ENCODE measurements around the gene ATG2A. TPM values are rescaled to one million over a fixed set of nuclear protein-coding genes. Genes with fewer than 3 reads are reported as not detected.

The ATG2A gene
- total RNA-seq, 1 experiment from 2014 or later: 28.6 TPM

- Histone ChIP-seq H3K4me1 (ENCODE audit: insufficient read depth, low read length, poor library complexity, severe bottlenecking) (no peaks in the 10 kb centered on the region), H3K9me3 (ENCODE audit: low read depth, low read length, poor library complexity, severe bottlenecking) (no peaks in the 10 kb centered on the region), H3K36me3 (ENCODE audit: insufficient read depth, low read length, poor library complexity, severe bottlenecking) (peaks cover 45% of the 10 kb centered on the region), H3K27me3 (replicated peaks; ENCODE audit: insufficient read depth, low read depth, low read length, poor library complexity) (no peaks in the 10 kb centered on the region), H3K4me3 (ENCODE audit: low read depth, low read length, poor library complexity, severe bottlenecking) (no peak overlapping the region), H3K27ac (ENCODE audit: low read depth, low read length, poor library complexity, severe bottlenecking) (no peak overlapping the region)
- POLR2A ChIA-PET (ENCODE audit: low non-redundant PET): no interaction called here
- no peak for DNase-seq (ENCODE audit: low spot score)
- CTCF ChIA-PET: no interaction called here
- TF ChIP-seq CTCF (conservative IDR thresholded peaks at IDR 0.05; ENCODE audit: low read depth, low read length): no peak
- no peak for TF ChIP-seq EZH2 (IDR thresholded peaks at IDR 0.05; ENCODE audit: borderline replicate concordance, low read depth, low read length, poor library complexity, severe bottlenecking)
- intact Hi-C loops (cut with micrococcal nuclease; ENCODE audit: unreplicated experiment): no loop called here
- BruUV-seq (replicated peaks): no TSS peak
Measured at GRCh38 chr11:64910451-64911093, 6.4 kb downstream of the ATG2A start.

- ChIA-PET POLR2A (ENCODE audit: low non-redundant PET) (no interaction called here), CTCF (no interaction called here)
- Histone ChIP-seq H3K27me3 (replicated peaks; ENCODE audit: insufficient read depth, low read depth, low read length, poor library complexity) (no peaks in the 10 kb centered on the region), H3K36me3 (ENCODE audit: insufficient read depth, low read length, poor library complexity, severe bottlenecking) (peaks cover 48% of the 10 kb centered on the region), H3K9me3 (ENCODE audit: low read depth, low read length, poor library complexity, severe bottlenecking) (no peaks in the 10 kb centered on the region), H3K4me3 (ENCODE audit: low read depth, low read length, poor library complexity, severe bottlenecking) (no peak overlapping the region), H3K4me1 (ENCODE audit: insufficient read depth, low read length, poor library complexity, severe bottlenecking) (no peaks in the 10 kb centered on the region), H3K27ac (ENCODE audit: low read depth, low read length, poor library complexity, severe bottlenecking) (no peak overlapping the region)
- no peak for TF ChIP-seq EZH2 (IDR thresholded peaks at IDR 0.05; ENCODE audit: borderline replicate concordance, low read depth, low read length, poor library complexity, severe bottlenecking)
- no peak for TF ChIP-seq CTCF (conservative IDR thresholded peaks at IDR 0.05; ENCODE audit: low read depth, low read length)
- no TSS peak for BruUV-seq (replicated peaks)
- intact Hi-C loops (cut with micrococcal nuclease; ENCODE audit: unreplicated experiment): no loop called here
- DNase-seq (ENCODE audit: low spot score): no peak
Measured at GRCh38 chr11:64909653-64910343, 7.2 kb downstream of the ATG2A start.

- Histone ChIP-seq H3K36me3 (ENCODE audit: insufficient read depth, low read length, poor library complexity, severe bottlenecking) (peaks cover 48% of the 10 kb centered on the region), H3K4me3 (ENCODE audit: low read depth, low read length, poor library complexity, severe bottlenecking) (no peak overlapping the region), H3K4me1 (ENCODE audit: insufficient read depth, low read length, poor library complexity, severe bottlenecking) (no peaks in the 10 kb centered on the region), H3K27ac (ENCODE audit: low read depth, low read length, poor library complexity, severe bottlenecking) (no peak overlapping the region), H3K9me3 (ENCODE audit: low read depth, low read length, poor library complexity, severe bottlenecking) (no peaks in the 10 kb centered on the region), H3K27me3 (replicated peaks; ENCODE audit: insufficient read depth, low read depth, low read length, poor library complexity) (no peaks in the 10 kb centered on the region)
- DNase-seq (ENCODE audit: low spot score): no peak
- intact Hi-C loops (cut with micrococcal nuclease; ENCODE audit: unreplicated experiment): no loop called here
- no TSS peak for BruUV-seq (replicated peaks)
- TF ChIP-seq CTCF (conservative IDR thresholded peaks at IDR 0.05; ENCODE audit: low read depth, low read length) (no peak), EZH2 (IDR thresholded peaks at IDR 0.05; ENCODE audit: borderline replicate concordance, low read depth, low read length, poor library complexity, severe bottlenecking) (no peak)
- POLR2A ChIA-PET (ENCODE audit: low non-redundant PET): no interaction called here
- CTCF ChIA-PET: no interaction called here
Measured at GRCh38 chr11:64908766-64909165, 8.2 kb downstream of the ATG2A start.

All from A673 (cell line).